Measurements from ENCODE around the gene DSCAM.

DNA sequence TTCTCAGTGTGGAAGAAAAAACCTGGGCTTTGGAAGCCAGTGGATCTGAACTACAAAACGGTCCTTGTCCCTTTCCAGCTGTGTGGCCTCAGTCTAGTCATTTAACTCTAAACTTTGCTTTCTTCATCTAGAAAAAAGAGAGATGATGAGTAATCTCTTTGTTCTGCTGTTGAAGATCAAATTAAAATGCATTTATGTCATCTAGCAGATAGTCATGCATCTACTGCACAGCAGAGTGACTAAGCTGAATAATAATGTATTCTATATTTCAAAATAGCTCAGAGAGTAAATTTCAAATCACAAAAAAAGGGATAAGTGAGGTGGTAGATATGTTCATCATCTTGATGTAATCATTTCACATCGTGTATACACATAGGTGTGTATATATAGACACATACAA, 473.2 kb downstream of the DSCAM start:
- TF ChIP-seq, protein P1, sequence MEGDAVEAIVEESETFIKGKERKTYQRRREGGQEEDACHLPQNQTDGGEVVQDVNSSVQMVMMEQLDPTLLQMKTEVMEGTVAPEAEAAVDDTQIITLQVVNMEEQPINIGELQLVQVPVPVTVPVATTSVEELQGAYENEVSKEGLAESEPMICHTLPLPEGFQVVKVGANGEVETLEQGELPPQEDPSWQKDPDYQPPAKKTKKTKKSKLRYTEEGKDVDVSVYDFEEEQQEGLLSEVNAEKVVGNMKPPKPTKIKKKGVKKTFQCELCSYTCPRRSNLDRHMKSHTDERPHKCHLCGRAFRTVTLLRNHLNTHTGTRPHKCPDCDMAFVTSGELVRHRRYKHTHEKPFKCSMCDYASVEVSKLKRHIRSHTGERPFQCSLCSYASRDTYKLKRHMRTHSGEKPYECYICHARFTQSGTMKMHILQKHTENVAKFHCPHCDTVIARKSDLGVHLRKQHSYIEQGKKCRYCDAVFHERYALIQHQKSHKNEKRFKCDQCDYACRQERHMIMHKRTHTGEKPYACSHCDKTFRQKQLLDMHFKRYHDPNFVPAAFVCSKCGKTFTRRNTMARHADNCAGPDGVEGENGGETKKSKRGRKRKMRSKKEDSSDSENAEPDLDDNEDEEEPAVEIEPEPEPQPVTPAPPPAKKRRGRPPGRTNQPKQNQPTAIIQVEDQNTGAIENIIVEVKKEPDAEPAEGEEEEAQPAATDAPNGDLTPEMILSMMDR (conservative IDR thresholded peaks at IDR 0.05 in 1 of 2, IDR thresholded peaks at IDR 0.05 in 1 of 2; ENCODE audit: low read depth in 1 of 2, low read length in 2 of 2), result no peak
- no peak for TF ChIP-seq EZH2 (IDR thresholded peaks at IDR 0.05; ENCODE audit: low read length, missing control alignments)
